GM19468 (cell line): Measurements from ENCODE around the gene FBXO2.

ENCODE experiments used
- ATAC-seq: cut with Tn5 transposase; IDR thresholded peaks from one replicate; pipeline ENCODE4 v1.9.1; 2021; ENCODE audit warnings: mild to moderate bottlenecking, moderate library complexity, moderate number of reproducible peaks; ENCODE audit not compliant: unreplicated experiment; ENCODE audit errors: extremely low read depth

The FBXO2 gene

DNA sequence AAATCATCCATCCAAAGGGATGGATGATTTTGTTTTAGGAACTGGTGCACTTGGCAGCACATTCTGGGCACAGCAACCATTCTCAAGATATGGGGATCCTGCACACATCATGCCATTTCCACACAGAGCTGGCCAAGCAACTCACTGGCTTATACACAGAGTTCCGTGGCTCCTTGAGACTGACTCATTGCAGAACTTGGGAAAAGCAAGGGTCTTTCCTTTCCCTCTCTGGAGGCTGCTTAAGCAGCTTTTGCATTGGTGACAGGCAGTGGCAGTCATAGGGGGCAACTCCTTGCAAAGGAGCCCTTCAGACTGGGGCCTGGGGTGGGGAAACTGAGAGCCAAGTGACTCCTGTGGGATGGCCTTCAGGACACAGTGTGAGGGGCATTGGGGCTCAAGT lies 28.6 kb upstream of the FBXO2 start:
- ATAC-seq, result no peak

DNA sequence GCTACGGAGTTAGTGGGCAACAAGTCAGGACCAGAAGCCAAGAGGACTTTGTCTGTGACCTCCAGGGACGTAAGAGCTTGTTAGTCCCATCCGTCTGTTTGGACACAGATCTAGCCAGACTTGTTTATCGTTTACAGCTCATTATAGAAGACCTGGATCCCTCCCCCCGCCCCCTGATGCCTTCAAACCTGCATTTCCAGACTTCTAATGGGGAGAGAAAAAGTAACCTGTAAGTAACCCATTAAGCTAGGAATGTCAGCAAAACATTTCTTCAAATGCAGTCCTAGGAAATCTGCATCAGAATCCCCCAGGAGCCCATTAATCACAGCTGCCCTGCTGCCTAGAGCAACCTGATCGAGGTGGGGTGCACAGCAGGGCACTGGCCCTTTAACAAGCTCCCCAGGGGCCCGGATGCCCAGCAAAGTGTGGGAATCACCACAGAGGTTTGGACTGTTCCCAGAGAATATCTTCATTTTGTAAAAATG lies 28.1 kb upstream of the FBXO2 start:
- no peak for ATAC-seq

DNA sequence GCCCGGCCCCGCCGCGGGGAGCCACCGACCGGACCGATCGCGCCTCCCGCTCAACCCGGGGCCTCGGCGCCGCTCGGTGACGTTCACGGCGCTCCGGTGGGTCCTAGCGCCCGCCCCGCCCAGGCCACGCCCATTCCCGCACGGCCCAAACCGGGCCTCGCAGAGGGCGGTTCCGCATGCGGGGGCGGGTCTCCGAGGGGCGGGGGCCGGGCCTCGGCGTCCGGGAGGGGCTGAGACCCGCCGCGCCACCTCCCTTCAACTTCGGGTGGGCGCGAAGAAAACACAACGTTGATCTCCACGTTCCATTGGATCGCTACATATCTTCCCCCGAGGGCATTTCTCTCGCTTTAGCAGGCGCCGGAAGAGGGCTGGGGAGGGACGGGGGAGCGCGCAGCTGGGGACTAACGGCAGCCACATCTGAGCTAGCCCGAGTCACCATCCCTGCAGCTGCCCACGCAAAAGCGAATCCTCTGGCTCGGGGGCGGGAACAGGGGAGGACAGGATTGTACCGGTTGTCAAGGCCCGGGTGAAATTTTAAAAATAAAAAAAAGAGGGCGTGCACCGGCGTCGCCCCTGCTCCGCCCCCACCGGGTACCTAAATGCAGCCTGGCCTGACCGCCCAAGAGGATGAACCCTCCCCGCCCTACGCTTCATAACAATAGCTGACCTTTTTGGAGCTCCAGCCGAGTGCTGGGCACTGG lies 27.0 kb upstream of the FBXO2 start, which contains the start of gene MAD2L2:
Gene MAD2L2 (minus strand): TSS at position 78 of the 701 bp plus-strand sequence. CDS start 547 bp downstream, outside the sequence.
- ATAC-seq, result peak; percentile 71

DNA sequence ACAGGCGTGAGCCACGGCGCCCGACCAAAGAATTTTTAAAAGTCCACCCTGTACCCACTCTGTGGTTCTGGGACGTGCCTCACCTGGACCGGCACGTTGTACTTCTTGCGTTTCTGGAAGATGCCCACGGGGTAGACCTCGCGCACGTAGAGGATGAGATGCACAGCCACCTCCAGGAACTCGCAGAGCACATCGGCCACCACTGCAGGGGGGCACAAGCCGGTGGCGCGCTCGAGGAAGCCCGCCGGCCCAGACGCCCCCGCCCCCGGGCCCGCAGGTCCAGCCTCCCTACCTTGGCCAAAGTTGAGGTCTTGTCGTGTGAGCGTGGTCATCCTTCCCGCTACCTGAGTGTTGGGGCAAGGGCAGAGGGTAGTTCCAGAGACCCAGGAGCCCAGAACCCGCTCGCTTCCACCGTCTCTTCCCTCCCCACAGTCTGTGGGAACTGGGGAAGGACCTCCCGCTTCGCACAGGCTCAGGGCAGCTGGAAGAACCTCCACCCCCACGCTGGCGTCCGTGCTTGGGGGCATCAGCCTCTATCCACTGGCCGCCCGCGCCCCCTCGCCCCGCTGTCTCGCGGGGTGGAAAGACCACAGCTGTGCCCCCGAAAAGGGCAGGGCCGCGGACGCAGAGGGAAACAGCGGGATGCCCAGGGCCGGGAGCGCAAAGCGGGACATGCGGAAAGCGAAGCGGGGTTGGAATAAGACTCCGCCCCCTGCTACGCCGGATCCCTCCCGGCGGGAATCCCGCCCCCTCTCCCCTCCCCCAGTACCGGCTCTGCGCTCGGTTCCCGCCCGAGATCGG lies 26.2 kb upstream of the FBXO2 start:
- ATAC-seq, result peak; percentile 7

DNA sequence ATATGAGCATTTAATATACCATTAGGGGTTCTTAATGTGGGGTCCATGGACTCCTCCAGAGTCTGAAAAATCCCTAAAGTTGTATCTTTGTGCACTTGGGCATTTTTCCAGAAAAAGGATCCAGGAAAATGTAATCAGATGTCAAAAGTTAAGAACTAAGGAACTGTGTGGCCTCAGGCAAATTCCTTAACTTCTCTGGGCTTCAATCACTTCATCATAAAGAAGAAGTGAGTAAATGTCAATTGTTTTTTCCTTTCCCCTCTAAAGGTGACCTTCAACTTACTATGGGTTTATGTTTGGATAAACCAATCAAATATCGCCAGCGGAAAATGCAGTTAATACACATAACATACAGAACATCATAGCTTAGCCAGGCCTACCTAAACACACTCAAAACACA lies 24.2 kb upstream of the FBXO2 start:
- no peak for ATAC-seq

DNA sequence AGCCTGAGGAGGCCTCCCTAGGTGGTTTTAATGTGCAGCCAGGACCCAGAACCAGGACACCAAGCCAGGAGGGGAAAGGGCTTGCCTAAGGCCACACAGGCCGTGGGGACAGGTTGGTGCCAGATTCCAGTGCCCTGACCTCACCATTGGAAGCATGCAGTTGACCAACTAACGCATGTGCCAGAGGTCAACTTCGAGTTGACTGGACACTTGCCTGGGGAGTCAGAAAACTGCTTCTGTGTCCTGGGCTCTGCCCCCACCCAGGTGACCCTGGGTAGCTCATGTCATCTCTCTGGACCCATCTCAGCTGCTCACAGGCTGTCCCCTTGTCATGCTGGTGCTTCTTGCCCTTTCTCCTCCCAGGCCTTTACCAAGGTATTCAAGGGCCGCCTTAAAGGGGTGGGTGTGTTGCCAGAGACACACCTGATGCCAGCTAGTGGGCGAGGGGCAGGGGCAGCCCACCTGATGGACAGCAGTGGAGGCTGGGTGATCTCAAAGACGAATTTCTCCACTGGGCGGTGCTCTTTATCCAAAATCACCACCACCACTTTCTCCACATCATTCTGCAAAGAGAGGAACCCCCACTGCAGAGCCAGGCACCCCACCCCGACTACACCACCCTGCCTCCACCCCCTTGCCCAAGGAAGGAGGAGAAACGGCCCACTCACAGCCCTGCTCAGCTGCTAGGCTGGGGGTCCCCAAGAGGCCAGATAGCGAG lies 22.3 kb upstream of the FBXO2 start:
- no peak for ATAC-seq

DNA sequence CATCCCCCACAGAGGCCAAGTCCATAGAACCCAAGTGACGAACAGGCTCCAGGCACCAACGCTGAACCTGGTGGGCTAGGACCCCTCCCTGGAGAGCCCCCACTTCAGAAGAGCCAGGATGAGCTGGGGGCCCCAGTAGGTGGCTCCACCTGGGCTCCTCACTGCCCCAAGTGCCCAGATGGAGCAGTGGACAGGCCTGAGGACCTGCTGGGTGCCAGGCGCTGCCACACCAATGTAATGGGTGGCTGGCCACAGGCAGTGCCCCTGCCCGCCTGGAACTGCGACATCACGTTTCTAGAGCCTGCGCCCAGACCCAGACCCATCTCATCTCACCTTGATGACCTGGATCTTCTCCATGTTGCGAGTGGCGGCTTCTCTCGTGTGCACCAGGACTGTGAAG lies 21.1 kb upstream of the FBXO2 start:
- ATAC-seq, result no peak

DNA sequence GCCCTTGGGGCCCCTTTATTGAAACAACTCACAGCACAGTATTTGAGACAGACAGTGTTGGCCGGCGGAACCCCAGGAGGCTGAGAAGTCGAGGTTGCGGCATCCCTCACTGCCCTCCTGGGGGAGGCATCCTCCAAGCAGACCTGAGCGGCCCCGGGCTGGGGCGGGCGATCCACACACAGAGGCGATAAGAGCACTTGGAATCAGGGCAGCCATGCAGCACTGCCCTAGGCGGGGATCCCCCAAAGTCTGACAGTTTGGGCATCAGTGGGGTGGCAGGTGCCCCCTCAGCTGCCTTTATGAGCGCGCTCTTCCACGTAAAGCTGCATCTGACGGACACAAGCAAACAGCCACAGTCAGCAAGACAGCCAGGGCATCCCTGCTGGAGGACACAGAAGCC lies 20.3 kb upstream of the FBXO2 start:
- ATAC-seq, result no peak

DNA sequence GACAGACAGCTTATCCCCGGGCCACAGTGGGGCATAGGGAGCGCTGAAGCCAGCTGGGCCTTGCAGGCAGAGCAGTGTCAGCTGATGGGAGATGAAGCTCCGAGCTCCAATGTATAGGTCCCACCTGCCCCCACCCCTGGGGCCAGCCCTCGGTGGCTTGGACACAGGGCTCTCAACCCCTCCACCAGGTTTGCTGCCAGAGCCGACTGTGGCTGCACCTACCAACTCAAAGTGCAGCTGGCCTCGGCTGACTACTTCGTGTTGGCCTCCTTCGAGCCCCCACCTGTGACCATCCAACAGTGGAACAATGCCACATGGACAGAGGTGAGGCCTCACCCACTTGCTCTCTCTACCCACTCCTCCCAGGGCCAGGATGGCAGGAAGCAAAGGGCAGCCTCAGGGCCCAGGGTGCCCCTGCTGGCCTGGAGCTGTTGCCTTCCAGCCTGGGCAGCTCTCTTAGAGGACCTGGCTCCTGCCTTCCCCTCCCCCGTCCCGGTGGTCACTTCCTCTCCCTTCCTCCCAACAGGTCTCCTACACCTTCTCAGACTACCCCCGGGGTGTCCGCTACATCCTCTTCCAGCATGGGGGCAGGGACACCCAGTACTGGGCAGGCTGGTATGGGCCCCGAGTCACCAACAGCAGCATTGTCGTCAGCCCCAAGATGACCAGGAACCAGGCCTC lies 19.0 kb upstream of the FBXO2 start:
- no peak for ATAC-seq

DNA sequence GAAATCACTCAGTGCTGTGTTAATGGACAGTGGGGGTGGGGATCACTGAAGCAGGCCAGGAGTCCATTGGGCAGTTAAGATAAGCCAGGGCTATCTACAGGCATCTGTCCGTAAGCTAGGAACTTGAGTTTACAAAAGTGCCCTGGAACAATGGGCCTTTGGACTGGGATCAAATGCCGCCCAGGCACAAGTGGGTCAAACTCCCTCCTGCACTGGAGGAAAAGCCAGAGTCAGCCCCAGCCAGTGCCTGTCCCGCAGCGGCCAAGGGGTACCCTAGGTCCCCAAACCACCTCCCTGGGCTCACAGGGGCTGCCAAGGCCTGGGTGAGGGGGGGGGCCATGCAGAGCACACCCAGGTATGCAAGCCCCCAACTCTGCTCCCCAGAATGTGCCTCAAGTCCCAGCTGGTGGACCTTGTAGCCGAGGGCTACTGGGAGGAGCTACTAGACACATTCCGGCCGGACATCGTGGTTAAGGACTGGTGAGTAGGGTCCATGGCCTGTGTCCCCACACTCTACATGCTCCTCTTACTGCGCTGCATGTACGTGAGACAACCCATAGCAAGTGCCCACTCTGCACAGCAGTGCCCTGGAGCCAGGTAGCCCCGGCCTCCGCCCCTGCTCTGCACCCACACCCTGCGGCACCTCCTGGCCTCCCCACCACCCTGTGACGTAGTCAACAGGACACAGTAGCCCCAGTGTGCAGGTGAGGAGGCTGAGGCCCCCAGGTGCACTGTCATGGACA lies 17.5 kb upstream of the FBXO2 start:
- ATAC-seq, result no peak

DNA sequence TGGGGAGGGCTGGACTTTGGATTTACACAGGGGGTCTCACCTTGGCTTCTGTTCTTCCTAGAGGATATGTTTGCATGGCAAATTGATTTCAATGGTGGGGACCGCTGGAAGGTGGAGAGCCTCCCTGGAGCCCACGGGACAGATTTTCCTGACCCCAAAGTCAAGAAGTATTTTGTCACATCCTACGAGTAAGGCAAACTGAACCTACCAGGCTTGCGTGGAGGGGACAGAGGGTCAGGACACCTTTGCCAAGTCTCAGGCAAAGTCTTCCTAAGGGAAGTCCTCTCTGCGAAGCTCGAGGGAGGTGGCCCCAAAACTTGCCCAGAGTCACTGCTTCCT lies 16.9 kb upstream of the FBXO2 start:
- ATAC-seq, result no peak

DNA sequence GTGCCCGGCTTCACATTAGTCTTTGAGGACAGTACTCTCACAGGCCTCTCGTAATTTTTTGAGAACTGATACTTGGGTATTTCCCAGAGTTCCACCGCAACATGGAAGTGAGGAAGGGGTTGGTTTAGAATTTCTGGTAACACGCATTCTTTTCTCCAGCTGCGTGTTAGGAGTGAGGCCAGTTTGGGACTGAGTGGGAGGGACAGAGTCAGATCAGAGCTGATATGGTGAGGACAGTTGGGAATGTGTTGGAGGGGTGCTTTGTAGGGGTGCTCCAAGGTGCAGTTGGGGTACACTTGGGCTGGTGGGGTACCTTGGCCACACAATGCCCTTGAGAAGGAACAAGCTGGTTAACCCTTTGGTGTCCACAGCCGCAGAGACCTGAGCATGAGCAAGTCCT lies 16.5 kb upstream of the FBXO2 start:
- no peak for ATAC-seq

DNA sequence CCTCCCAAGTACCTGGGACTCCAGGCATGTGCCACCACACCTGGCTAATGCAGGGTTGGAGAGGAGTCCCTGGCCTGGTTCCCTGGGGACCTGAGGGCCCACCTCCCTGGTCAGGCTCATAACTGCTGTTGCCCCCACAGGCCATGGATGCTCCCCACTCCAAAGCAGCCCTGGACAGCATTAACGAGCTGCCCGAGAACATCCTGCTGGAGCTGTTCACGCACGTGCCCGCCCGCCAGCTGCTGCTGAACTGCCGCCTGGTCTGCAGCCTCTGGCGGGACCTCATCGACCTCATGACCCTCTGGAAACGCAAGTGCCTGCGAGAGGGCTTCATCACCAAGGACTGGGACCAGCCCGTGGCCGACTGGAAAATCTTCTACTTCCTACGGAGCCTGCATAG lies 14.3 kb upstream of the FBXO2 start:
- ATAC-seq, result no peak

DNA sequence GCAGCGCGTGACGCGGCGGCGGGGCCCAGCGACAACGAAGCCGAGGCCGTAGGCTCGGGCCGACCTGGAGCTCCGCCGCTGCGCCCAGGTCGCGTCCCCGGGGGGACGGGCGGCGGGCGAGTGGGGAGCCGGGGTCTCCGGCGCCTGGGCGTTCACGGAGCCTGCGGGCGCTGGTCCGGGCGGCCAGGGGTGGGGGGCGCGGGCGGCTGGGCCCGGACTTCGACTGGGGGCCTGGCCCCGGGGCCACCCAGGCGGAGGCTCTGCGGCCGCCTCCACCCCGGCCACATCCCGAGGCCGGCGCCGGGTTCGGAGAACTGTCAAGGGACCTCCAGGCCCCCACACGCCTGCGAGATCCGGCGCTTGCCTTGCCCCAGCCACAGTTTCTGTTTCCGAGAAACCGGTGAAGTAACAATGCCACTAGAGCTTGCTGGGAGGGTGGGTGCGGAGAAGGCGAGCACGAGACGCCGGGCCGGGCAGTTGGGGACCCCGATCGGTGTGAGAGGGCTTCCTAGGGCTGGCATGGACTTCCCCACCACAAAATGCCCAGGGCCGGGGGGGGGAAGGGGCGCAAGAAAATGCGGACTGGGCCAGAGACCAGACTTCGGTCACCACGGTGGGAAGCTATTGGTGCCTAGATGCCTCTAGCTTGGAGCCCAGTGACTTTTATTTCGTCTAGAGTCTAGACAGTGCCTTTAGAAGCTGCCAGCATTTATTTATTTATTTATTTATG lies 10.3 kb upstream of the FBXO2 start:
- peak; percentile 25 for ATAC-seq

DNA sequence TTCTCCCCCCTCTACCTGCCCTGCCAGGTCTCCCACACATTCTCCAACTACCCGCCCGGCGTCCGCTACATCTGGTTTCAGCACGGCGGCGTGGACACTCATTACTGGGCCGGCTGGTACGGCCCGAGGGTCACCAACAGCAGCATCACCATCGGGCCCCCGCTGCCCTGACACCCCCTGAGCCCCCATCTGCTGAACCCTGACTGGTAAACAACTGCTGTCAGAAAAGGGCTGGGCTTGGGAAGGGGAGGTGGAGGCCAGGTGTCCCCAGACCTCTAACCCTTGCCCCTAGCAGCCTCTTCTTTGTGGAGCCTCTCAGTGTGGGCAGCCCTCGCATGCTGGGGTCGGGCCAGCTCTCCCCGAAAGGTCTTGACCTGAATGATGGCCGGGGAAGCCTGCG lies 6.9 kb upstream of the FBXO2 start:
- no peak for ATAC-seq

DNA sequence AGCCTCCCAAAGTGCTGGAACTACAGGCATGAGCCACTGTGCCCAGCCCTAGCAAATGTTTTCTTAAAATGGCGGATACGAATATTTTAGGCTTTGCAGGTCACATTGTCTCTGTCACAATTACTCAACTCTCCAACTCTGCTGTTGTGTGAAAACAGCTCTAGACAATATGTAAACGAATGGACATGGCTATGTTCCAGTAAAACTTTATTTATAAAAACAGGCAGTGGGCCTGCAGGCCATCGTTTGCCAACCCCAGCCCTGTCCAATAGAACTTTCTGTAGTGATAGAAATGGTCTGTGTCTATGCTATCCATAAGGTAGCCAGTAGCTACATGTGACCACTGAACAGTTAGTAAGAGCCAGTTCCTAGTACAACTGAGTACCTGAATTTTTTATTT lies 5.5 kb upstream of the FBXO2 start:
- ATAC-seq, result no peak

DNA sequence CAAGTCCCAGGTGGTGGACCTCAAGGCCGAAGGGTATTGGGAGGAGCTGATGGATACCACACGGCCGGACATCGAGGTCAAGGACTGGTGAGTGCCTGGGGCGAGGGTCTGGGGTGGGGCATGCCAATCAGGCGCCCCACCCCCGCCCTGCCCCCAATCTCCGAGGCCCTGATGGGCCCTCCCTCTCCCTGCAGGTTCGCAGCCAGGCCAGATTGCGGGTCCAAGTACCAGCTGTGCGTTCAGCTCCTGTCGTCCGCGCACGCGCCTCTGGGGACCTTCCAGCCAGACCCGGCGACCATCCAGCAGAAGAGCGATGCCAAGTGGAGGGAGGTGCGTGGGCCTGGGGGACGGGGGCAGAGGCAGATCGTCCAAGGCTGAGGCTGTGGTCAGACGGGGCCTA lies 4.3 kb upstream of the FBXO2 start:
- no peak for ATAC-seq

DNA sequence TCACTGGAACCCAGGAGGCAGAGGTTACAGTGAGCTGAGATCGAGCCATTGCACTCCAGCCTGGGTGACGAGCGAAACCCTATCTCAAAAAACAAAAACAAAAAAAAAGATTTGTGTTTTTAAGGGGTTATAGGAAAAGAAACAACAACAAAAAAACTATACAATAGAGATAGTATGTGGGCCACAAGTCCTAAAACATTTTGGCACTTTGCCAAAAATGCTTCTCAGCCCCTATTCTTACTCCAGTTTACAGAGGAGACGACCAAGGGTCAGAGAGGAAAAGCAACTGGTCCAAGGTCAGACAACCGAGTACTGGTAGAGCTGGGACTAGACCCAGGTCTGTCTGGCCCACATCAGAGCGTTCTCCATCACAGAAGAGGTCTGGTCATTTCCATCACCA lies 3.4 kb upstream of the FBXO2 start:
- no peak for ATAC-seq
